Muscle of leg (tissue), 11 donors: Measurements from ENCODE around the gene PBX1. TPM values are rescaled to one million over a fixed set of nuclear protein-coding genes. Genes with fewer than 3 reads are reported as not detected.
"Not testable (repeated sequence)": the region's sequence is repeated elsewhere in the genome, so short reads cannot be mapped to it uniquely, and the experiment has no call there.

Experiments used
- DNase-seq: peaks from one replicate; pipeline ENCODE4 v3.0.0; 2013
- H3K27ac ChIP-seq: one replicate; pipeline ENCODE4 v1.5.1; 2013; ENCODE audit warnings: mild to moderate bottlenecking, low read length, control low read depth
- H3K27me3 ChIP-seq: one replicate; pipeline ENCODE4 v1.6.1; 2013; ENCODE audit warnings: low read length; ENCODE audit not compliant: control insufficient read depth, insufficient read depth
- H3K36me3 ChIP-seq: one replicate; pipeline ENCODE4 v1.6.1; 2013; ENCODE audit warnings: low read length; ENCODE audit not compliant: control insufficient read depth, insufficient read depth
- H3K4me1 ChIP-seq: one replicate; pipeline ENCODE4 v1.6.1; 2013; ENCODE audit warnings: low read length; ENCODE audit not compliant: control insufficient read depth, insufficient read depth
- H3K4me3 ChIP-seq: one replicate; pipeline ENCODE4 v1.5.1; 2013; ENCODE audit warnings: low read length, control low read depth
- H3K9me3 ChIP-seq: replicated peaks from 2 replicates; pipeline ENCODE4 v1.6.1; 2013; ENCODE audit warnings: low read depth, low read length; ENCODE audit not compliant: control insufficient read depth
- WGBS: methylation state at CpG from one replicate; pipeline ENCODE4 v1.1.5; 2013; ENCODE audit warnings: missing lambda C conversion rate; ENCODE audit not compliant: insufficient coverage; 5-methylcytosine and 5-hydroxymethylcytosine counted together
- polyA plus RNA-seq, 8 donors: library from polyadenylated mRNA; unstranded; fragments of 120-200 nt; gene quantifications; one replicate each; pipeline versions ENCODE4 v1.2.1 to v1.2.3, GENCODE V29; 2013; ENCODE audit warnings: inconsistent platforms in 1 of 8, low replicate concordance in 1 of 8; ENCODE audit not compliant: insufficient read length in 8 of 8, insufficient read depth in 1 of 8
- total RNA-seq: library from RNA; stranded (reverse); fragments of 120-200 nt; gene quantifications from one replicate; pipeline ENCODE4 v1.2.4, GENCODE V29; 2013

Gene PBX1
- total and polyA plus RNA-seq, 9 donors = 42.6 to 66.9 (median 53.2) TPM

DNA sequence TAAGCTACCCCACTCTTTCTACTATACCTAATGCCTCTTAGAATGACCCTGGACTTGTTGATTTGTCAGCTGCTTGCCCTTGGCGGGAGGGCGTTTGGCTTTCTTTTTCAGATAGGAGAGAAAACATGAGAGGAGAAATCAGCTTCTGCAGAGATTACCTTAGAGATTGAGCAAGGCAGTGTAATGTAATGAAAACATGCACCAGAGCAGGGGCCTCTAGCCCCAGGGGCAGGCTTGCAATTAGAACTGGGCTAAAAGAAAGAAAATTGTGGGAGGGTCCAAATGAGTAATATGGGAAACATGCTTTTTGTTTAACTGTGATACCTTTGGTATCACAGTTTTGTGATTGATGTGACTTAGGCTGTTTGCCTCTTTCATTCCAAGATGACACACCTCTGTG, 89.7 kb downstream of the PBX1 start:
- H3K27me3 ChIP-seq = no peaks in the 10 kb centered on the region
- no peak overlapping the region for H3K27ac ChIP-seq
- peaks cover 21% of the 10 kb centered on the region for H3K4me1 ChIP-seq
- 80% methylated on average over 2 of the region's 2 CpGs for WGBS
- H3K36me3 ChIP-seq = no peaks in the 10 kb centered on the region
- no peak for DNase-seq
- no peak overlapping the region for H3K4me3 ChIP-seq
- H3K9me3 ChIP-seq = no peaks in the 10 kb centered on the region

DNA sequence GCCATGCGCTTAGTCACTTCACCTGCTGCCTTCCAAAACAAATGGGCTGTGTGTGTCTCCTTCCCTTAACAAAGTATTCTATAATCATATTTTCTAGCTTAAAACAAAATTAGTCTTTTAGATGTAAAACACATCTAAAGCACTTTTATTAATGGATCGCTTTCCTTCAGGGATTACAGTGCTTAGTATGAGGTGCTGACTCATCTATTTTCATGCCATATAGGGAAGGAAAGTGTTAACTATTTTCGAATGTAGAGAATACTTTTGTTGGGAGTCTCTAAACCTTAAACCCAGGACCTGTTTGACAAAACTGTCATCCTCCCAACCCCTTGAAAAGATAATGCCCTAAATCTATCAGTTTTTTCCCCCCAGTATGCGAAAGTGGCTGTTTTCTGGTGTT, 90.2 kb downstream of the PBX1 start:
- DNase-seq = no peak
- Histone ChIP-seq H3K27ac (no peak overlapping the region), H3K4me1 (peaks cover 21% of the 10 kb centered on the region)

DNA sequence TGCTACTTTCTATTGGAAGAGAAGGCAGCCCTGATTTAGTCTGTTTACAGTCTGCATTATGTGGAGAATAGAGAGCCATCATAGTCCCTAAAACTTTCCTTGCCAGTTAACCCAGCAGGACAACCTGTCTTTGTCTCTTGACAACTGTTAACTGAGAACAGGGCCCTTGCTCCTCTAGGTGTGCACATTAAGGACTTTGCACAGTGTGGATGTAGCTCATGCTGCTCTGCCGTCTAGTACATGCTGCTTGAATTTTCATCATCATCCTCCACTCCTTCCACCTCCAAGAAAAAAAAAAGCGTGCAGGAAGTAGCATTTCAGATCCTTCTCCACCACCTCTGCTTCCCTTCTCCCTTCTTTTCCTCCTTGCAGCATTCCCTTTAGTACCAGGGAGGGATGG, 91.5 kb downstream of the PBX1 start:
- DNase-seq = no peak
- Histone ChIP-seq H3K36me3 (no peaks in the 10 kb centered on the region), H3K27me3 (no peaks in the 10 kb centered on the region), H3K27ac (no peak overlapping the region), H3K4me3 (no peak overlapping the region), H3K4me1 (peaks cover 10% of the 10 kb centered on the region), H3K9me3 (no peaks in the 10 kb centered on the region)
- WGBS = no CpG with 5 or more reads among the region's 2 CpGs

More for the DNA sequence above, 90.2 kb downstream of the PBX1 start:
- Histone ChIP-seq H3K27me3 (no peaks in the 10 kb centered on the region), H3K36me3 (no peaks in the 10 kb centered on the region), H3K9me3 (no peaks in the 10 kb centered on the region), H3K4me3 (no peak overlapping the region)
- WGBS = no CpG with 5 or more reads among the region's 4 CpGs

DNA sequence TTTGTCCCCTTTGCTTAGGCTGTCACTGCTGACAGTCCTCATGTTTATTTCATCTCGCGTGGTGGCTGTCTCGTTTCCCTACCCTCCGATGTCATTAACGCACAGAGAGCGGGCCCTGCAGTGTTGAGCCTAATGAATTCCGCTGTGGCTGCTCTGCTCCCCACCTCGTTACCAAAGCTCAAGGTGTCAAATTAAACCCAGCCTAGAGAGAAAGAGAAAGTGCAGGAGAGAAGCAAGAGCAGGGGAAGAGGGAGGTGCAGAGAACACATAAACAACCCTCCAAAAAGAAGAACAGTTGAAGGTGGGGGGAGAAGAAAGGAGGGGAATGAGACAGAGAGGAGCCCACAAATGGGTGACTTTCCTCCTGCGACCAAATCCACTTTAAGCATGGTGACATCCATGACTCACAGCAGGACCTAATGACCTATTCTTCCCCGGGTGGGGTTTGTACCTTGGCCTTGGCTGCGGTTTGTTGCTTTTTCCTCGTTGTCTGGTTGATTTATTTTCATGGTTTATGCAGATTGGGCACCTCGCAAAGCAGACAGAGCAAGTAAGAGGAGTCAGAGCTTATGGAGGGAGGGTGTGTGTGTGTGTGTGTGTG, 92.5 kb downstream of the PBX1 start:
- Histone ChIP-seq H3K9me3 (no peaks in the 10 kb centered on the region), H3K4me3 (no peak overlapping the region), H3K27ac (no peak overlapping the region), H3K36me3 (no peaks in the 10 kb centered on the region), H3K4me1 (peaks cover 10% of the 10 kb centered on the region), H3K27me3 (no peaks in the 10 kb centered on the region)
- no peak for DNase-seq
- 50% methylated on average over 6 of the region's 13 CpGs for WGBS

DNA sequence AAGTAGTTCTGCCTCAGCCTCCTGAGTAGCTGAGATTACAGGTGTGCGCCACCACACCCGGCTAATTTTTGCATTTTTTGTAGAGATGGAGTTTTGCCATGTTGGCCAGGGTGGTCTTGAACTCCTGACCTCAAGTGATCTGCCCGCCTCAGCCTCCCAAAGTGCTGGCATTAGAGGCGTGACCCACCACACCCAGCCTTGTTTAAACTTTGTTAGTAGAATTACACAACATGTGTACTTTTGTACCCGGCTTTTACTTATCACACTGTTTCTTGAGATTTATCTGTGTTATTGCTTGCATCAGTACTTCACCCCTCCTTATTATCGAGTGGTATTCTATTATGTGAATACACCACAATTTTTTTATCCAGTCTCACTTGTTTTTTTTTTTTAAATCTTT, 94.0 kb downstream of the PBX1 start:
- not testable (repeated sequence) for H3K9me3 ChIP-seq, H3K27me3 ChIP-seq, DNase-seq, H3K4me3 ChIP-seq, H3K27ac ChIP-seq, H3K4me1 ChIP-seq, H3K36me3 ChIP-seq
- no CpG with 5 or more reads among the region's 6 CpGs for WGBS

- no peak for DNase-seq
- no peaks in the 10 kb centered on the region for H3K27me3 ChIP-seq
- H3K27ac ChIP-seq = no peak overlapping the region
- H3K9me3 ChIP-seq = no peaks in the 10 kb centered on the region
- no peaks in the 10 kb centered on the region for H3K36me3 ChIP-seq
- no peak overlapping the region for H3K4me3 ChIP-seq
- no peaks in the 10 kb centered on the region for H3K4me1 ChIP-seq
- WGBS = 100% methylated on average over 1 of the region's 3 CpGs
Measured at GRCh38 chr1:164653705-164654104, 94.7 kb downstream of the PBX1 start.

DNA sequence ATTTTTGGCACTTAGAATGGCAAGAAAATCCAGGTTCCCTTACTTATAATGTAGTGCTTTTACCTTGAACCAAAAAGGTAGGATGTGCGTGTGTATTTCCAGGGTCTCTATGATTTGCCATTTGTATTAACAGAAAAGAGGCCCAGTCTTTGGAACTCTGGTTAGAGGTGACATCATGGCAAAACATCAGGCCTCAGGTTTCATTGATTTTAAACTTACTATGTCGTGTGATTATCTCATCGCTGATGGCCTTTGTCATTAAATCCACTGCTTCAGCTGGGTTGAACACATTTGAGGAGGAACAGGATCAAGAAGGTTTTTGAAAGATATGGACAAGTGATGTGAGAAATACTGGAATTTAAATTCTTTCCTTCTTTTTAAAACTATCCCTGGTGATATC, 95.2 kb downstream of the PBX1 start:
- Histone ChIP-seq H3K27ac (no peak overlapping the region), H3K4me3 (no peak overlapping the region), H3K36me3 (no peaks in the 10 kb centered on the region), H3K27me3 (no peaks in the 10 kb centered on the region), H3K4me1 (no peaks in the 10 kb centered on the region), H3K9me3 (no peaks in the 10 kb centered on the region)
- WGBS = 100% methylated on average over 1 of the region's 3 CpGs
- DNase-seq = no peak

DNA sequence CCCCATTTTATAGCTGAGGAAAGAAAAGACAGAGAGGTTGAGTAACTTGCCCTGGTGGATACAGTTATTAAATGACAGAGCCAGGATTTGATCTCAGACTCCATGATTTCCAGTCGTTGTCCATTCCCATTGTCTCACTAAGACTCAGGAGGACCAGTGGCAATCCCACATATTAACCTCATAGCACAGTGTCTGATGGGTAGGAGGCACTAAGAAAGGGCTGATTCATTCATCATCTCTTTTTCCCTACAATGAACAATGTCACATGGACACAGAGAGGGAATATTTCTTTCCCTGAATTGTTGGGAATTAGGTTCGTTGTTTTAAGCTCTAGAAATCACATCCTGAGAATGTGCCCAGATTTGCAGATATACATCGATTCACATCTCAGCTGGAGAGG, 99.9 kb downstream of the PBX1 start:
- WGBS = no CpG with 5 or more reads among the region's 3 CpGs
- Histone ChIP-seq H3K4me1 (peaks cover 11% of the 10 kb centered on the region), H3K27ac (no peak overlapping the region), H3K27me3 (no peaks in the 10 kb centered on the region), H3K4me3 (no peak overlapping the region), H3K9me3 (no peaks in the 10 kb centered on the region), H3K36me3 (no peaks in the 10 kb centered on the region)
- DNase-seq = no peak

DNA sequence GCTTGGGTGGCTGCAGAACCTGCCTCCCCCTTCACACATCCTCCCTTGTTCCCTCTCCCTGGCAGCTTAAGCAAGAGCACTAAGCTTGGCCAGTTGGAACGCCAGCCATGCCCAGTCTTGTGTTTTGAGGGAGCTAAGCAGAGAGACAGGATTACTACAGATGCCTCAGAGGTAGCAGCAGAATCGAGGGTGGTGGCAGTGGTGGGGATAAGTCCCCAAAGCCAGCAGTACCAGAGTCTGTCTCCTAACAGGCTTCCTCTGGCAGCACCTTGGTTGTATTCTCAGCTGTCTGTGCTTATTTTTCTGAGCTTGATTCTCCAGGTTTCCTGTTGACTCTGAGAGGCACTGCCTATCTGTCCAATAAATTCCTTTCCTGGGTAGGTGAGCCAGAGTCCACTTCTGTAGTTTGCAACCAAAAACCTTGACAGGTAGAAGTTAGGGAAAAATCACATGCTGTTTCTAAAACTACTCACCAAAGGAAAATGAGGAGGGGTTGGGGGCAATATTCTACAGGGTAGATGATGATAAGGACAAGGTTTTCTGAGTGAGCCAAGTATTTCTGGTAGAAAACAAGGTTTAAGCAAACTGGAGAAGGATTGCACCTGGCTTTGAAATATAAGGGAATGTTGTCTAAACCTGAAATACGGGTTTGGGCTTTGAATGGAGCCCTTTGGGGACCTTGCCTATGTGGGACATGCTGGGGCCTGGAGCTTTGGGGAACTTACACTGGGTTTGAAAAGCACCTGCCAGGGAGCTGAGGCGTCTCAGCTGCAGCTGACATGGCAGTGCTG, 100.8 kb downstream of the PBX1 start:
- Histone ChIP-seq H3K36me3 (no peaks in the 10 kb centered on the region), H3K27ac (no peak overlapping the region), H3K9me3 (no peaks in the 10 kb centered on the region), H3K4me1 (peaks cover 11% of the 10 kb centered on the region), H3K4me3 (no peak overlapping the region), H3K27me3 (no peaks in the 10 kb centered on the region)
- no peak for DNase-seq
- WGBS = 35% methylated on average over 2 of the region's 4 CpGs

DNA sequence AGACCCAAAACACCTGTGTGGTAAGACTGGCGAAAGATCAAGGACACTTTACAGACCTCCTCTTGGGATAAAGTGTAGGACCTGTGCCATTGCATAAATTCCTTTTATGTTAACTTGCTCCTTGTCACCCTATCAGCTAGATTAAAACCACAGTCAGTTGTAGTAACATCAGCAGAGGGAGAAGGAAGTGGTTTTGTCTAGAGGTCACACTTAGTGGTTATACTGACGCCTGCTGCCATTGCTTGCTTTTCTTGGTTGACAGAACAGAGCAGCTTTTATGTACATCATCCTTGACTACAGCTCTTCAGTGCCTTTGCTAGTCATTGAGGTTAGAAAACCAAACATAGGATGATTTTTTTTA, 101.4 kb downstream of the PBX1 start:
- H3K4me1 ChIP-seq = peaks cover 11% of the 10 kb centered on the region
- H3K27ac ChIP-seq = no peak overlapping the region
- no peaks in the 10 kb centered on the region for H3K9me3 ChIP-seq
- H3K27me3 ChIP-seq = no peaks in the 10 kb centered on the region
- DNase-seq = no peak
- no peak overlapping the region for H3K4me3 ChIP-seq
- WGBS = 80% methylated on average over 1 of the region's 2 CpGs
- no peaks in the 10 kb centered on the region for H3K36me3 ChIP-seq
